ENCODE results near the gene PLA2G2A.
"Not testable (repeated sequence)": the region's sequence is repeated elsewhere in the genome, so short reads cannot be mapped to it uniquely, and the experiment has no call there.

Gene PLA2G2A

GRCh38 chr1:19973616-19974015 lies 5.8 kb downstream of the PLA2G2A start:
- DNase-seq (ENCODE audit: low spot score) = no peak

- DNase-seq (ENCODE audit: low spot score) = no peak
These were observed 7.8 kb downstream of the PLA2G2A start for GRCh38 chr1:19971664-19972063.

GRCh38 chr1:19969898-19970660 lies 9.3 kb downstream of the PLA2G2A start:
- no peak for DNase-seq (ENCODE audit: low spot score)

GRCh38 chr1:19967808-19968207 lies 11.6 kb downstream of the PLA2G2A start:
- DNase-seq (ENCODE audit: low spot score) = no peak

GRCh38 chr1:19964542-19964941 lies 14.9 kb downstream of the PLA2G2A start:
- no peak for DNase-seq (ENCODE audit: low spot score)

GRCh38 chr1:19963636-19964035 lies 15.8 kb downstream of the PLA2G2A start:
- no peak for DNase-seq (ENCODE audit: low spot score)

- no peak for DNase-seq (ENCODE audit: low spot score)
These were observed 18.8 kb downstream of the PLA2G2A start for GRCh38 chr1:19960591-19960990.

GRCh38 chr1:19957779-19958178 lies 21.6 kb downstream of the PLA2G2A start:
- DNase-seq (ENCODE audit: low spot score) = no peak

- no peak for DNase-seq (ENCODE audit: low spot score)
These were observed 23.8 kb downstream of the PLA2G2A start for GRCh38 chr1:19955534-19956170.

GRCh38 chr1:19954059-19954458 lies 25.4 kb downstream of the PLA2G2A start:
- no peak for DNase-seq (ENCODE audit: low spot score)

- DNase-seq (ENCODE audit: low spot score) = peak; percentile 15
These were observed 30.4 kb downstream of the PLA2G2A start for GRCh38 chr1:19949016-19949415.

- DNase-seq (ENCODE audit: low spot score) = no peak
These were observed 32.4 kb downstream of the PLA2G2A start for GRCh38 chr1:19946971-19947370.

GRCh38 chr1:19946331-19946751 lies 33.1 kb downstream of the PLA2G2A start:
- no peak for DNase-seq (ENCODE audit: low spot score)

GRCh38 chr1:19945914-19946313 lies 33.5 kb downstream of the PLA2G2A start:
- no peak for DNase-seq (ENCODE audit: low spot score)

- no peak for DNase-seq (ENCODE audit: low spot score)
These were observed 36.8 kb downstream of the PLA2G2A start for GRCh38 chr1:19942657-19943056.

GRCh38 chr1:19942088-19942487 lies 37.3 kb downstream of the PLA2G2A start:
- DNase-seq (ENCODE audit: low spot score) = no peak

GRCh38 chr1:19941206-19941568 lies 38.2 kb downstream of the PLA2G2A start:
- peak; percentile 15 for DNase-seq (ENCODE audit: low spot score)

GRCh38 chr1:19940486-19941205 lies 38.8 kb downstream of the PLA2G2A start:
- DNase-seq (ENCODE audit: low spot score) = no peak

- DNase-seq (ENCODE audit: low spot score) = no peak
These were observed 40.9 kb downstream of the PLA2G2A start for GRCh38 chr1:19938472-19938871.

GRCh38 chr1:19936061-19936750 lies 43.2 kb downstream of the PLA2G2A start:
- DNase-seq (ENCODE audit: low spot score) = no peak

GRCh38 chr1:19934336-19934735 lies 45.1 kb downstream of the PLA2G2A start:
- peak; percentile 40 for DNase-seq (ENCODE audit: low spot score)

- no peak for DNase-seq (ENCODE audit: low spot score)
These were observed 46.6 kb downstream of the PLA2G2A start for GRCh38 chr1:19932866-19933265.

- DNase-seq (ENCODE audit: low spot score) = not testable (repeated sequence)
These were observed 52.3 kb downstream of the PLA2G2A start for GRCh38 chr1:19927130-19927421.
